Thyroid gland (tissue), 4 donors: ENCODE results near the gene WNK1.

Source experiments
- CTCF ChIP-seq, 6 experiments: fragments of 200-600 bp in 3 of 6; fragments of 450-650 bp in 3 of 6; sonication (generic) in 3 of 6; IDR thresholded peaks; one replicate each; pipeline ENCODE4 v1.5.1; 2016 to 2019; ENCODE audit warnings: antibody characterized with exemption in 6 of 6, mild to moderate bottlenecking in 2 of 6, inconsistent platforms in 1 of 6, moderate library complexity in 1 of 6
- POLR2A ChIP-seq, 2 donors: fragments of 450-650 bp; IDR thresholded peaks; one replicate each; pipeline ENCODE4 v1.6.1; 2017; ENCODE audit warnings: antibody characterized with exemption in 2 of 2, mild to moderate bottlenecking in 2 of 2, moderate library complexity in 1 of 2

DNA sequence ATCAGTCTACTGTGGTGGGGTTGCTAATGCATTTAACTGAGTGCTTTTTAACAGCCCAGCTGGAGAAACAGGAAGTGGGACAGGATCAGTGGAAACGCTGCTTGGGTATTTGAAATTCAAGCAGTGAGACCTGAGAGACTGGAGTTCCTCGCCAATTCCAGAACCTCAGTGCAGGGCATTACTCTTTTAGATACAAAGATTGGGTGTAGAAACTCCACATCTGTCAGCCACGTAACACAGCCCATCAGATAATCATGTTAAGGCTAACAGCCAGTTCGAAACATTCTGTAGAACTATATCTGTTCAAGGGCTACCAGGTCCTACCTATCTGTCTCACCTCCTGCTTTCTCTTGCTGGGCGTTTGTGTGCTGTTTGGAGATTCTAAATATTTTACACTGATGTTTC is 151.6 kb downstream of the WNK1 start:
- TF ChIP-seq CTCF (IDR thresholded peaks at IDR 0.05), result no peak
- TF ChIP-seq POLR2A (IDR thresholded peaks at IDR 0.05), result no peak
